Measurements from ENCODE around the gene ALDH5A1.

The ALDH5A1 gene

GRCh38 chr6:24583463-24584381 lies 89.0 kb downstream of the ALDH5A1 start (continued):
- TF ChIP-seq ZNF423 (tag by site-specific recombination; IDR thresholded peaks at IDR 0.05) (peak; percentile 50), SP7 (tag by site-specific recombination; IDR thresholded peaks at IDR 0.05) (peak; percentile 95), ZNF843 (tag by site-specific recombination; IDR thresholded peaks at IDR 0.05) (peak; percentile 98), ZNF623 (tag by site-specific recombination; IDR thresholded peaks at IDR 0.05) (peak; percentile 40; the same call in 1 of the 2 replicates), ZNF132 (tag by site-specific recombination; IDR thresholded peaks at IDR 0.05; ENCODE audit: borderline replicate concordance) (no peak), ZNF221 (tag by site-specific recombination; IDR thresholded peaks at IDR 0.05; ENCODE audit: borderline replicate concordance) (0 out of 2 replicates have a peak, but pooled peaks have one; percentile 40), ZNF501 (tag by site-specific recombination; IDR thresholded peaks at IDR 0.05) (0 out of 2 replicates have a peak, but pooled peaks have one; percentile 79), INSM2 (tag by site-specific recombination; IDR thresholded peaks at IDR 0.05) (peak; percentile 91), ZNF600 (tag by site-specific recombination; IDR thresholded peaks at IDR 0.05) (no peak), BCL11B (tag by site-specific recombination; IDR thresholded peaks at IDR 0.05; ENCODE audit: low read depth) (peak; percentile 76; the same call in 1 of the 2 replicates), ZNF677 (tag by site-specific recombination; IDR thresholded peaks at IDR 0.05) (no peak), ZFP41 (tag by site-specific recombination; IDR thresholded peaks at IDR 0.05; ENCODE audit: borderline replicate concordance) (no peak), ZNF350 (tag by site-specific recombination; IDR thresholded peaks at IDR 0.05) (no peak; the same call in 1 of the 2 replicates), HIC1 (tag by site-specific recombination; IDR thresholded peaks at IDR 0.05) (peak; percentile 83), ZFP37 (tag by site-specific recombination; IDR thresholded peaks at IDR 0.05) (no peak), TCF7L2 (IDR thresholded peaks at IDR 0.05; ENCODE audit: borderline replicate concordance, low read depth, low read length) (peak; percentile 82; the same call in 1 of the 2 replicates), ZNF114 (tag by site-specific recombination; IDR thresholded peaks at IDR 0.05) (no peak), ZNF174 (tag by site-specific recombination; IDR thresholded peaks at IDR 0.05) (no peak), PBX3 (CRISPR knock-in tag; IDR thresholded peaks at IDR 0.05) (no peak), ZNF514 (tag by site-specific recombination; IDR thresholded peaks at IDR 0.05) (no peak), SCRT2 (tag by site-specific recombination; IDR thresholded peaks at IDR 0.05) (peak; percentile 85), ZNF580 (tag by site-specific recombination; IDR thresholded peaks at IDR 0.05) (peak; percentile 86), ZNF830 (tag by site-specific recombination; IDR thresholded peaks at IDR 0.05; ENCODE audit: low read depth) (no peak; the same call in 1 of the 2 replicates), ZNF223 (tag by site-specific recombination; IDR thresholded peaks at IDR 0.05) (no peak; the same call in 1 of the 2 replicates), ZNF394 (tag by site-specific recombination; IDR thresholded peaks at IDR 0.05; ENCODE audit: borderline replicate concordance) (peak; percentile 14; the same call in 1 of the 2 replicates)
- TF ChIP-seq, protein P1, sequence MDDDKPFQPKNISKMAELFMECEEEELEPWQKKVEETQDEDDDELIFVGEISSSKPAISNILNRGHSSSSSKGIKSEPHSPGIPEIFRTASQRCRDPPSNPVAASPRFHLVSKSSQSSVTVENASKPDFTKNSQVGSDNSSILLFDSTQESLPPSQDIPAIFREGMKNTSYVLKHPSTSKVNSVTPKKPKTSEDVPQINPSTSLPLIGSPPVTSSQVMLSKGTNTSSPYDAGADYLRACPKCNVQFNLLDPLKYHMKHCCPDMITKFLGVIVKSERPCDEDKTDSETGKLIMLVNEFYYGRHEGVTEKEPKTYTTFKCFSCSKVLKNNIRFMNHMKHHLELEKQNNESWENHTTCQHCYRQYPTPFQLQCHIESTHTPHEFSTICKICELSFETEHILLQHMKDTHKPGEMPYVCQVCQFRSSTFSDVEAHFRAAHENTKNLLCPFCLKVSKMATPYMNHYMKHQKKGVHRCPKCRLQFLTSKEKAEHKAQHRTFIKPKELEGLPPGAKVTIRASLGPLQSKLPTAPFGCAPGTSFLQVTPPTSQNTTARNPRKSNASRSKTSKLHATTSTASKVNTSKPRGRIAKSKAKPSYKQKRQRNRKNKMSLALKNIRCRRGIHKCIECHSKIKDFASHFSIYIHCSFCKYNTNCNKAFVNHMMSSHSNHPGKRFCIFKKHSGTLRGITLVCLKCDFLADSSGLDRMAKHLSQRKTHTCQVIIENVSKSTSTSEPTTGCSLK (tag by site-specific recombination; IDR thresholded peaks at IDR 0.05): no peak
- TF ChIP-seq, protein P2, sequence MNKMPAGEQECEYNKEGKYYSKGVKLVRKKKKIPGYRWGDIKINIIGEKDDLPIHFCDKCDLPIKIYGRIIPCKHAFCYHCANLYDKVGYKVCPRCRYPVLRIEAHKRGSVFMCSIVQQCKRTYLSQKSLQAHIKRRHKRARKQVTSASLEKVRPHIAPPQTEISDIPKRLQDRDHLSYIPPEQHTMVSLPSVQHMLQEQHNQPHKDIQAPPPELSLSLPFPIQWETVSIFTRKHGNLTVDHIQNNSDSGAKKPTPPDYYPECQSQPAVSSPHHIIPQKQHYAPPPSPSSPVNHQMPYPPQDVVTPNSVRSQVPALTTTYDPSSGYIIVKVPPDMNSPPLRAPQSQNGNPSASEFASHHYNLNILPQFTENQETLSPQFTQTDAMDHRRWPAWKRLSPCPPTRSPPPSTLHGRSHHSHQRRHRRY (tag by site-specific recombination; IDR thresholded peaks at IDR 0.05): peak; percentile 73; the same call in 1 of the 2 replicates
- TF ChIP-seq, protein P3, sequence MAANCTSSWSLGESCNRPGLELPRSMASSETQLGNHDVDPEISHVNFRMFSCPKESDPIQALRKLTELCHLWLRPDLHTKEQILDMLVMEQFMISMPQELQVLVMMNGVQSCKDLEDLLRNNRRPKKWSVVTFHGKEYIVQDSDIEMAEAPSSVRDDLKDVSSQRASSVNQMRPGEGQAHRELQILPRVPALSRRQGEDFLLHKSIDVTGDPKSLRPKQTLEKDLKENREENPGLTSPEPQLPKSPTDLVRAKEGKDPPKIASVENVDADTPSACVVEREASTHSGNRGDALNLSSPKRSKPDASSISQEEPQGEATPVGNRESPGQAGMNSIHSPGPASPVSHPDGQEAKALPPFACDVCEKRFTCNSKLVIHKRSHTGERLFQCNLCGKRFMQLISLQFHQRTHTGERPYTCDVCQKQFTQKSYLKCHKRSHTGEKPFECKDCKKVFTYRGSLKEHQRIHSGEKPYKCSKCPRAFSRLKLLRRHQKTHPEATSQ (tag by site-specific recombination; IDR thresholded peaks at IDR 0.05): 0 out of 2 replicates have a peak, but pooled peaks have one; percentile 68

Data from HEK293 (cell line).